GM12878 (cell line): ENCODE results near the gene SOWAHB. TPM values are rescaled to one million over a fixed set of nuclear protein-coding genes. Genes with fewer than 3 reads are reported as not detected.

Experiments used
- ATAC-seq: fragments of 200-7000 bp; cut with Tn5 transposase; 3 replicates; pipeline ENCODE4 v1.9.1; 2020; ENCODE audit warnings: mild to moderate bottlenecking, moderate library complexity
- BruUV-seq: library from RNA; stranded (reverse); fragments of 400-500 nt; replicated peaks from 2 replicates; lab custom pipeline; 2021; lab: Mats Ljungman, UMichigan
- CTCF ChIA-PET: fragments of 300-600 bp; sonication (Branson Sonifier 250); formaldehyde crosslinking; extraction: SDS; loops from one replicate; lab custom pipeline; 2021; ENCODE audit warnings: inconsistent platforms; lab: Yijun Ruan, JAX
- POLR2A ChIA-PET: fragments of 350-600 bp; formaldehyde crosslinking; extraction: SDS; loops from one replicate; lab custom pipeline; 2021; ENCODE audit warnings: inconsistent platforms; lab: Charles Lee
- RAD21 ChIA-PET: fragments of 300-600 bp; sonication (Branson Sonifier 250); formaldehyde crosslinking; loops from one replicate; lab custom pipeline; 2023; ENCODE audit warnings: antibody characterized with exemption; ENCODE audit not compliant: unreplicated experiment; lab: Charles Lee
- SMC1A ChIA-PET: fragments of 300-600 bp; sonication (Branson Sonifier 250); formaldehyde crosslinking; loops from one replicate; lab custom pipeline; 2023; ENCODE audit not compliant: unreplicated experiment, uncharacterized antibody; lab: Charles Lee
- DNase-seq: peaks from one replicate; pipeline ENCODE4 v3.0.0-alpha.2; 2011; ENCODE audit warnings: low read depth, low spot score
- FAIRE-seq: peaks from 3 replicates; lab custom pipeline; 2011; peaks lifted over from hg19 to GRCh38; lab: Jason Lieb, UNC
- H2AFZ ChIP-seq: 2 replicates; pipeline ENCODE4 v1.6.0; 2011; ENCODE audit warnings: low read depth, low read length, control low read depth; ENCODE audit not compliant: control insufficient read depth
- H3K27ac ChIP-seq: 2 replicates; pipeline ENCODE4 v1.5.1; 2011; ENCODE audit warnings: control low read depth; ENCODE audit not compliant: control insufficient read depth, insufficient read depth
- H3K27me3 ChIP-seq, 2 experiments: replicated peaks in 1 of 2; 2 replicates each; pipeline versions ENCODE4 v1.6.0 to v1.6.1; 2011; ENCODE audit warnings: low read length in 1 of 2; ENCODE audit not compliant: control insufficient read depth in 2 of 2, insufficient read depth in 2 of 2
- H3K36me3 ChIP-seq, 2 experiments: 2 replicates each; pipeline ENCODE4 v1.5.1; 2011; ENCODE audit warnings: low read length in 1 of 2; ENCODE audit not compliant: control insufficient read depth in 2 of 2, insufficient read depth in 2 of 2
- H3K4me1 ChIP-seq: 2 replicates; pipeline ENCODE4 v1.6.1; 2011; ENCODE audit warnings: mild to moderate bottlenecking, low read length, moderate library complexity, mixed read lengths; ENCODE audit not compliant: control insufficient read depth, insufficient read depth
- H3K4me2 ChIP-seq: 2 replicates; pipeline ENCODE4 v1.6.0; 2011; ENCODE audit warnings: control low read depth; ENCODE audit not compliant: control insufficient read depth, insufficient read depth
- H3K4me3 ChIP-seq: fragments of 200-600 bp; sonication (generic); 2 replicates; pipeline ENCODE4 v1.5.1; 2016
- H3K79me2 ChIP-seq: 2 replicates; pipeline ENCODE4 v1.6.0; 2011; ENCODE audit warnings: low read length; ENCODE audit not compliant: control insufficient read depth, insufficient read depth
- H3K9ac ChIP-seq: 2 replicates; pipeline ENCODE4 v1.8.0; 2011; ENCODE audit warnings: low read length, control low read depth, mixed read lengths; ENCODE audit not compliant: control insufficient read depth, insufficient read depth
- H3K9me3 ChIP-seq: replicated peaks from 3 replicates; pipeline ENCODE4 v1.5.1; 2011; ENCODE audit warnings: mild to moderate bottlenecking, low read length; ENCODE audit not compliant: control insufficient read depth, insufficient read depth
- H4K20me1 ChIP-seq: 2 replicates; pipeline ENCODE4 v1.6.0; 2011; ENCODE audit not compliant: control insufficient read depth, insufficient read depth
- ATF2 ChIP-seq: IDR thresholded peaks from 2 replicates; pipeline ENCODE4 v1.6.1; 2012; ENCODE audit warnings: low read length, inconsistent platforms
- ATF7 ChIP-seq: fragments of 450-650 bp; IDR thresholded peaks from 2 replicates; pipeline ENCODE4 v1.6.1; 2016; ENCODE audit warnings: low read depth, mild to moderate bottlenecking
- CREM ChIP-seq: IDR thresholded peaks from 2 replicates; pipeline ENCODE4 v1.6.1; 2014; ENCODE audit warnings: antibody characterized with exemption, low read depth
- GATAD2B ChIP-seq: fragments of 450-650 bp; conservative IDR thresholded peaks from 2 replicates; pipeline ENCODE4 v1.6.1; 2017; ENCODE audit warnings: low read depth, mild to moderate bottlenecking, moderate library complexity
- HDAC6 ChIP-seq: fragments of 200-600 bp; sonication (generic); IDR thresholded peaks from one replicate; pipeline ENCODE4 v1.8.0; 2017; ENCODE audit warnings: antibody characterized with exemption; ENCODE audit not compliant: unreplicated experiment
- JUND ChIP-seq: IDR thresholded peaks from 2 replicates; pipeline ENCODE4 v1.6.1; 2012; ENCODE audit warnings: low read depth, mild to moderate bottlenecking, low read length, improper control_type of control experiment, moderate library complexity
- MEF2A ChIP-seq: IDR thresholded peaks from 2 replicates; pipeline ENCODE4 v1.6.1; 2011; ENCODE audit warnings: low read depth, mild to moderate bottlenecking, low read length, moderate library complexity; ENCODE audit not compliant: insufficient read depth
- MEF2B ChIP-seq: fragments of 450-650 bp; IDR thresholded peaks from 2 replicates; pipeline ENCODE4 v1.6.1; 2018; ENCODE audit warnings: mild to moderate bottlenecking, moderate library complexity; ENCODE audit not compliant: partially characterized antibody, poor library complexity, severe bottlenecking
- MXI1 ChIP-seq: fragments of 150-350 bp; IDR thresholded peaks from 2 replicates; pipeline ENCODE4 v1.6.1; 2011; ENCODE audit warnings: low read depth, mild to moderate bottlenecking, inconsistent platforms, low read length, improper control_type of control experiment
- NR2C2 ChIP-seq: IDR thresholded peaks from 2 replicates; pipeline ENCODE4 v1.6.1; 2011; ENCODE audit warnings: borderline replicate concordance, low read depth; ENCODE audit not compliant: control insufficient read depth, insufficient read length
- NR2F1 ChIP-seq: fragments of 450-650 bp; conservative IDR thresholded peaks from 2 replicates; pipeline ENCODE4 v1.6.1; 2017; ENCODE audit warnings: mild to moderate bottlenecking
- POU2F2 ChIP-seq: IDR thresholded peaks from 3 replicates; pipeline ENCODE4 v1.6.1; 2011; ENCODE audit warnings: low read depth, mild to moderate bottlenecking, low read length, borderline replicate concordance
- RUNX3 ChIP-seq: IDR thresholded peaks from 2 replicates; pipeline ENCODE4 v1.6.1; 2012; ENCODE audit warnings: low read length, inconsistent platforms
- SIN3A ChIP-seq: IDR thresholded peaks from 2 replicates; pipeline ENCODE4 v1.6.1; 2012; ENCODE audit warnings: low read depth, low read length, improper control_type of control experiment
- SPI1 ChIP-seq: IDR thresholded peaks from 2 replicates; pipeline ENCODE4 v1.6.1; 2011; ENCODE audit warnings: low read depth, mild to moderate bottlenecking, low read length, moderate library complexity, borderline replicate concordance; ENCODE audit not compliant: insufficient read depth
- SUPT20H ChIP-seq: IDR thresholded peaks from 2 replicates; pipeline ENCODE4 v1.6.1; 2011; ENCODE audit warnings: low read depth, mild to moderate bottlenecking, low read length, moderate library complexity, borderline replicate concordance; ENCODE audit not compliant: control insufficient read depth
- TCF12 ChIP-seq: IDR thresholded peaks from 2 replicates; pipeline ENCODE4 v1.6.1; 2011; ENCODE audit warnings: low read depth, mild to moderate bottlenecking, low read length
- WGBS: methylation state at CpG from one replicate; pipeline ENCODE4 v1.1.6; 2016; ENCODE audit warnings: low lambda C conversion rate; ENCODE audit not compliant: insufficient replicate concordance, insufficient coverage; ENCODE audit errors: missing lambda C conversion rate; 5-methylcytosine and 5-hydroxymethylcytosine counted together
- in situ Hi-C: fragments of 300-500 bp; cut with MboI; formaldehyde crosslinking; loops from 9 replicates; pipeline ENCODE4 v1.14.3; 2018; ENCODE audit warnings: mixed read lengths
- intact Hi-C: fragments of 100-400 bp; cut with micrococcal nuclease; formaldehyde crosslinking; loops from one replicate; pipeline ENCODE4 v1.14.2; 2022; ENCODE audit not compliant: unreplicated experiment
- polyA plus RNA-seq, 11 experiments: library from polyadenylated mRNA; depleted of rRNA in 4 of 11; unstranded in 6 of 11; stranded (reverse) in 5 of 11; fragments of >200 nt; fragmentation: Nextera tagmentation in 4 of 11; fragmentation: Illumina TruSeq in 1 of 11; extraction: Ambion mirVana in 4 of 11; extraction: Trizol in 1 of 11; gene quantifications; 1 replicate in 1 of 11; 2 replicates in 10 of 11; pipeline versions ENCODE4 v1.2.1 to v1.2.3, GENCODE V29; 2011 to 2016; ENCODE audit warnings: inconsistent platforms in 2 of 11, missing spikeins in 2 of 11, low read depth in 1 of 11
- total RNA-seq, 4 experiments: library from RNA; depleted of rRNA in 3 of 4; stranded (reverse); fragments of >200 nt in 3 of 4; fragmentation: Illumina TruSeq in 1 of 4; extraction: Trizol in 1 of 4; gene quantifications; 2 replicates each; pipeline versions ENCODE4 v1.2.1 to v1.2.3, GENCODE V29; 2013 to 2021

The SOWAHB gene
- total and polyA plus RNA-seq, 10 of the 15 experiments (the other 5 are each of a cell fraction or from before 2014, with no cell fraction given), result 0.01 to 0.13 (median 0.05) TPM; not detected in 4

GRCh38 chr4:76854858-76855257 is 43.1 kb downstream of the SOWAHB start:
- in situ Hi-C loops (no loop called here), intact Hi-C loops (no loop called here)
- peak; percentile 41 for TF ChIP-seq MEF2B
- no peak for TF ChIP-seq JUND
- TF ChIP-seq ATF7, result peak; percentile 30; the same call in 1 of the 2 replicates
- TF ChIP-seq POU2F2, result no peak
- TF ChIP-seq CREM, result peak; percentile 34; the same call in 1 of the 2 replicates
- no peak for TF ChIP-seq GATAD2B
- TF ChIP-seq SUPT20H, result no peak
- TF ChIP-seq SPI1, result no peak
- peak; percentile 97 for TF ChIP-seq MEF2A
- no peak for TF ChIP-seq NR2C2
- peak; percentile 83 for TF ChIP-seq RUNX3
- peak; percentile 76 for TF ChIP-seq ATF2
- no peak for TF ChIP-seq SIN3A
- TF ChIP-seq NR2F1, result peak; percentile 71
- TF ChIP-seq MXI1, result no peak
- 0 out of 2 replicates have a peak, but pooled peaks have one; percentile 15 for TF ChIP-seq TCF12
- no peak for TF ChIP-seq HDAC6
- Histone ChIP-seq H3K4me2 (peak overlapping the region; percentile 13; the same call in 1 of the 2 replicates), H3K9me3 (no peaks in the 10 kb centered on the region; the same call in 2 of the 3 replicates), H3K27me3 (no peaks in the 10 kb centered on the region), H3K79me2 (no peaks in the 10 kb centered on the region), H3K9ac (no peak overlapping the region), H4K20me1 (no peaks in the 10 kb centered on the region), H3K4me1 (peaks cover 8% of the 10 kb centered on the region; the same call in 1 of the 2 replicates), H3K36me3 (no peaks in the 10 kb centered on the region), H3K4me3 (no peak overlapping the region), H3K27ac (no peak overlapping the region), H2AFZ (peak overlapping the region; percentile 48)
- no TSS peak for BruUV-seq
- DNase-seq (no peak), FAIRE-seq (no peak), ATAC-seq (peak; percentile 76)
- ChIA-PET SMC1A (no interaction called here), CTCF (interaction anchor here (1.3 kb wide), 1 partner anchor 20 kb away, joined by 4 read pairs; no protein-coding TSS in a partner anchor), POLR2A (no interaction called here), RAD21 (no interaction called here)
- 72% methylated on average over 8 of the region's 8 CpGs for WGBS
